Prostate gland (tissue), 2 donors: ENCODE data around the gene SEC31B. TPM values are rescaled to one million over a fixed set of nuclear protein-coding genes. Genes with fewer than 3 reads are reported as not detected.

Experiments used
- DNase-seq: peaks from one replicate; pipeline ENCODE4 v3.0.0-alpha.2; 2019; ENCODE audit warnings: low spot score
- H3K27ac ChIP-seq, 2 donors: fragments of 200-600 bp; sonication (generic); 2 replicates each; pipeline ENCODE4 v1.5.1; 2017 to 2019
- H3K27me3 ChIP-seq: fragments of 200-600 bp; sonication (generic); replicated peaks from 2 replicates; pipeline ENCODE4 v1.5.1; 2019; ENCODE audit not compliant: insufficient read depth
- H3K36me3 ChIP-seq, 2 donors: fragments of 200-600 bp; sonication (generic); 1 replicate in 1 of 2; 2 replicates in 1 of 2; pipeline versions ENCODE4 v1.5.1 to v1.8.1; 2017 to 2019
- H3K4me1 ChIP-seq: fragments of 200-600 bp; sonication (generic); replicated peaks from 2 replicates; pipeline ENCODE4 v1.5.1; 2019
- H3K4me3 ChIP-seq, 2 donors: fragments of 200-600 bp; sonication (generic); 2 replicates each; pipeline ENCODE4 v1.5.1; 2017 to 2019
- H3K9me3 ChIP-seq: fragments of 200-600 bp; sonication (generic); 2 replicates; pipeline ENCODE4 v1.5.1; 2017
- CTCF ChIP-seq, 4 experiments: fragments of 200-600 bp in 2 of 4; fragments of 450-650 bp in 2 of 4; sonication (generic) in 2 of 4; IDR thresholded peaks; 1 replicate in 3 of 4; 2 replicates in 1 of 4; pipeline ENCODE4 v1.5.1; 2016 to 2019; ENCODE audit warnings: antibody characterized with exemption in 4 of 4, mild to moderate bottlenecking in 2 of 4, moderate library complexity in 2 of 4
- POLR2A ChIP-seq: fragments of 450-650 bp; IDR thresholded peaks from one replicate; pipeline ENCODE4 v1.6.1; 2016; ENCODE audit warnings: antibody characterized with exemption, mild to moderate bottlenecking
- POLR2AphosphoS5 ChIP-seq: sonication (generic); formaldehyde crosslinking; IDR thresholded peaks from one replicate; pipeline ENCODE4 v1.6.1; 2017; ENCODE audit warnings: antibody characterized with exemption
- WGBS: methylation state at CpG from one replicate; pipeline ENCODE4 v1.1.5; 2018; 5-methylcytosine and 5-hydroxymethylcytosine counted together
- intact Hi-C: fragments of 100-400 bp; cut with DNase I; formaldehyde crosslinking; loops from one replicate; pipeline ENCODE4 v1.14.2; 2022
- total RNA-seq, 2 donors: library from RNA; depleted of rRNA; stranded (reverse); fragments of >200 nt; gene quantifications; one replicate each; pipeline ENCODE4 v1.1.0, GENCODE V29; 2016

The SEC31B gene
- total RNA-seq, 2 donors from 2014 or later = 10.5 to 17.3 TPM

GRCh38 chr10:100506596-100507356, 12.9 kb downstream of the SEC31B start:
- DNase-seq = no peak
- no peak overlapping the region for H3K27ac ChIP-seq
- intact Hi-C loops = no loop called here
- H3K9me3 ChIP-seq = no peaks in the 10 kb centered on the region
- H3K27me3 ChIP-seq = no peaks in the 10 kb centered on the region
- peaks cover 0 to 3% of the 10 kb centered on the region in 2 donors for H3K36me3 ChIP-seq
- TF ChIP-seq POLR2A = no peak
- TF ChIP-seq POLR2AphosphoS5 = no peak
- TF ChIP-seq CTCF (IDR thresholded peaks at IDR 0.05) = no peak
- 96% methylated on average over 5 of the region's 5 CpGs for WGBS
- no peaks in the 10 kb centered on the region for H3K4me1 ChIP-seq
- no peak overlapping the region for H3K4me3 ChIP-seq

GRCh38 chr10:100505164-100505563, 14.5 kb downstream of the SEC31B start:
- no peak for TF ChIP-seq POLR2A
- TF ChIP-seq CTCF (IDR thresholded peaks at IDR 0.05) = no peak
- no peak for TF ChIP-seq POLR2AphosphoS5
- no peaks in the 10 kb centered on the region for H3K9me3 ChIP-seq
- WGBS = 94% methylated on average over 2 of the region's 2 CpGs
- no peak for DNase-seq
- intact Hi-C loops = no loop called here
- H3K27me3 ChIP-seq = no peaks in the 10 kb centered on the region
- H3K4me3 ChIP-seq = no peak overlapping the region
- H3K27ac ChIP-seq = no peak overlapping the region
- H3K36me3 ChIP-seq = peaks cover 0 to 6% of the 10 kb centered on the region in 2 donors
- no peaks in the 10 kb centered on the region for H3K4me1 ChIP-seq

GRCh38 chr10:100504096-100504495, 15.6 kb downstream of the SEC31B start:
- Histone ChIP-seq H3K27me3 (no peaks in the 10 kb centered on the region), H3K4me3 (no peak overlapping the region), H3K27ac (no peak overlapping the region), H3K4me1 (no peaks in the 10 kb centered on the region), H3K36me3 (peaks cover 0 to 6% of the 10 kb centered on the region in 2 donors), H3K9me3 (no peaks in the 10 kb centered on the region)
- no peak for DNase-seq
- TF ChIP-seq CTCF (IDR thresholded peaks at IDR 0.05) (no peak), POLR2A (no peak), POLR2AphosphoS5 (no peak)
- WGBS = 55% methylated on average over 5 of the region's 5 CpGs
- intact Hi-C loops = no loop called here

DNA sequence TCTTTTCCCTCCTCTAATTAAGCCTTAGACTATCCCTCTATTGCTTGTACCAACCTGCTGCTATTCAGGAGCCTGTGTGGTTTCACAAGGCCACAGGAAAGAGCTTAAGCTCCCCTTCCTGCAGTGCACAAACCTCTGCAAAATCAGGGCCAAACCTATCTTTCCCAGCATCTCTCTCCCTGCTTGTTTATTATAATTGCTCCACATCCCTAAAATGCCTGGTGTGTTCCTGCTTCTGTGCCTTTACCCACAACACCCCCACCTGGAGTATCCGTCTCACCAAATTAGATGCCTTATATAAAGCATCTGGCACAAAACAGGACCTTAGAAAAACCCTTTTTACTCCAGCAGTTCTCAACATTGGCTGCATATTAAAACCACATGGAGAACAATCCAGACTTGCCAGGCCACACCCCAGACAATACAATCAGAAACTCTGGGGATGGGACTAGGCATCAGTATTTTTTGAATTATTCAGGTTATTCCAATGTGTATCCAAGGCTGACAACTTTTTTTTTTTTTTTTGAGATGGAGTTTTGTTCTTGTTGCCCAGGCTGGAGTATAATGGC, 16.7 kb downstream of the SEC31B start:
- Histone ChIP-seq H3K4me1 (no peaks in the 10 kb centered on the region), H3K27ac (no peak overlapping the region), H3K27me3 (no peaks in the 10 kb centered on the region), H3K4me3 (no peak overlapping the region), H3K36me3 (peaks cover 0 to 6% of the 10 kb centered on the region in 2 donors), H3K9me3 (no peaks in the 10 kb centered on the region)
- TF ChIP-seq POLR2A = no peak
- no peak for TF ChIP-seq CTCF (IDR thresholded peaks at IDR 0.05)
- no peak for TF ChIP-seq POLR2AphosphoS5
- whole genome bisulfite sequencing = 88% methylated on average over 1 of the region's 1 CpG
- intact Hi-C loops = no loop called here
- no peak for DNase-seq

DNA sequence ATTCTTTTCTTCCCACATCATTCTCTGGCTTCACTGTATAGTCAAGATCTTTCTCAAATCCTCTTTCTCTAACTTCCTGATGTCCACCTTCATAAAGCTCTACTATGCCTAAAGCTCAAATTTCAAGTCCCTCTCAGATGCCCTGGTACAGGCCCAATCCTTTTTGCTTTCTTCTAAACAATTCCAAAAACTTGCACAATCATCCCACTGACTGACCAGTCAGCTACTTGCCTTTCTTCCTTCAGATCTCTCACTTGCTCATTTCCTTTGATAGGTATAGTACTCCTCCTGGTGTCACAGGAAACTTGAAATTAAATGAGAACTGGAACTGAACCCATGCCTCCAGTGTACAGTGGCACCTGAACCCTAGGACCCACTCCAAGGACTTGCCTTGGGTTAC, 18.2 kb downstream of the SEC31B start:
- H3K27me3 ChIP-seq = no peaks in the 10 kb centered on the region
- no peak overlapping the region for H3K27ac ChIP-seq
- TF ChIP-seq POLR2AphosphoS5 (no peak), POLR2A (no peak), CTCF (IDR thresholded peaks at IDR 0.05) (no peak)
- H3K36me3 ChIP-seq = peaks cover 2 to 6% of the 10 kb centered on the region in 2 donors
- no peaks in the 10 kb centered on the region for H3K4me1 ChIP-seq
- H3K4me3 ChIP-seq = no peak overlapping the region
- no peaks in the 10 kb centered on the region for H3K9me3 ChIP-seq
- no peak for DNase-seq
- intact Hi-C loops = no loop called here
